ENCODE data around the gene STAG3. TPM values are rescaled to one million over a fixed set of nuclear protein-coding genes. Genes with fewer than 3 reads are reported as not detected.

Gene STAG3
- total and polyA plus RNA-seq, 9 of the 15 experiments (the other 6 are each of a cell fraction or from before 2014, with no cell fraction given): 0.54 to 2.5 (median 1.7) TPM

- TF ChIP-seq ZBTB33 (CRISPR knock-in tag; IDR thresholded peaks at IDR 0.05): 0 out of 2 replicates have a peak, but pooled peaks have one; percentile 36
These were observed 21.2 kb upstream of the STAG3 start (continued) for GRCh38 chr7:100156331-100157068.

- DNase-seq (ENCODE audit: extremely low read depth in 1 of 4, low spot score in 3 of 4) (no peak), FAIRE-seq (no peak), ATAC-seq (no peak)
- intact Hi-C loops (cut with micrococcal nuclease) (loop anchor here (5.0 kb wide), 1 partner anchor 115 kb away; no protein-coding TSS in a partner anchor), in situ Hi-C loops (cut with MboI) (no loop called here)
- Histone ChIP-seq H3K9ac (ENCODE audit: insufficient read depth in 1 of 2, low read depth in 2 of 2, low read length in 2 of 2) (peak overlapping the region; percentile 90 to 98), H3K9me3 (replicated peaks; ENCODE audit: control insufficient read depth, insufficient read depth, low read depth, low read length) (no peaks in the 10 kb centered on the region), H3K9me1 (ENCODE audit: control insufficient read depth, insufficient read depth, low read length) (no peaks in the 10 kb centered on the region), H3K27ac (ENCODE audit: extremely low read depth, low read depth, low read length) (peak overlapping the region; percentile 91), H4K20me1 (replicated peaks; ENCODE audit: control insufficient read depth, insufficient read depth, low read length) (peaks cover 10% of the 10 kb centered on the region), H3K36me3 (ENCODE audit: control insufficient read depth, insufficient read depth, low read length) (peaks cover 51% of the 10 kb centered on the region), H3K4me2 (ENCODE audit: insufficient read depth, low read length) (peak overlapping the region; percentile 89), H3K79me2 (ENCODE audit: control insufficient read depth, insufficient read depth, low read length) (peaks cover 30% of the 10 kb centered on the region), H3K27me3 (ENCODE audit: control insufficient read depth in 2 of 2, insufficient read depth in 2 of 2, low read length in 2 of 2) (no peaks in the 10 kb centered on the region), H3K4me1 (replicated peaks in 1 of 2; ENCODE audit: control insufficient read depth in 2 of 2, insufficient read depth in 2 of 2, low read length in 2 of 2) (peaks cover 36 to 77% of the 10 kb centered on the region in 2 experiments), H2AFZ (ENCODE audit: low read depth, low read length) (no peak overlapping the region), H3K4me3 (peak overlapping the region; percentile 99; the same call in 1 of the 2 replicates)
- TF ChIP-seq REST (IDR thresholded peaks at IDR 0.05; ENCODE audit: borderline replicate concordance) (peak; percentile 41; the same call in 1 of the 2 replicates), REST (CRISPR knock-in tag; IDR thresholded peaks at IDR 0.05; ENCODE audit: low read depth) (no peak), HNRNPK (IDR thresholded peaks at IDR 0.05; ENCODE audit: low read depth, low read length, poor library complexity, severe bottlenecking) (no peak)
- 19% methylated on average over 5 of the region's 5 CpGs for WGBS (ENCODE audit: insufficient coverage, low coverage, missing lambda C conversion rate)
- BruUV-seq (replicated peaks): no TSS peak
- ChIA-PET CTCF (ENCODE audit: low intra/inter-chr PET ratio) (interaction anchor here (1.1 kb wide), 1 partner anchor 59 kb away, joined by 3 read pairs; no protein-coding TSS in a partner anchor), POLR2A (interaction anchor here (0.7 to 2.1 kb wide), 7 partner anchors 10 to 45 kb away, joined by 3 to 8 read pairs (median 3); partner anchors contain the start of gene GAL3ST4)
These were observed 20.7 kb upstream of the STAG3 start for GRCh38 chr7:100157069-100157333.

All from K562 (cell line).